ENCODE data around the gene ADH4.

Gene ADH4

GRCh38 chr4:99076292-99076976 is 67.7 kb downstream of the ADH4 start:
- Mint-ChIP-seq H3K4me3 (no peak overlapping the region), H3K9me3 (no peaks in the 10 kb centered on the region), H3K36me3 (ENCODE audit: low read depth) (peaks cover 80% of the 10 kb centered on the region), H3K27ac (no peak overlapping the region), H3K4me1 (peaks cover 6% of the 10 kb centered on the region), H3K27me3 (ENCODE audit: low read depth, poor library complexity) (peaks cover 3% of the 10 kb centered on the region)
- no peak for TF ChIP-seq CTCF (IDR thresholded peaks at IDR 0.05)
- no peak for DNase-seq

GRCh38 chr4:99074816-99075215 is 69.3 kb downstream of the ADH4 start:
- DNase-seq = no peak
- H3K27me3 Mint-ChIP-seq (ENCODE audit: low read depth, poor library complexity) = peaks cover 3% of the 10 kb centered on the region
- no peak for TF ChIP-seq CTCF (IDR thresholded peaks at IDR 0.05)
- H3K27ac Mint-ChIP-seq = no peak overlapping the region
- H3K4me1 Mint-ChIP-seq = peaks cover 6% of the 10 kb centered on the region
- H3K4me3 Mint-ChIP-seq = no peak overlapping the region
- no peaks in the 10 kb centered on the region for H3K9me3 Mint-ChIP-seq
- H3K36me3 Mint-ChIP-seq (ENCODE audit: low read depth) = peaks cover 85% of the 10 kb centered on the region
